ENCODE data around the gene CNEP1R1.

DNA sequence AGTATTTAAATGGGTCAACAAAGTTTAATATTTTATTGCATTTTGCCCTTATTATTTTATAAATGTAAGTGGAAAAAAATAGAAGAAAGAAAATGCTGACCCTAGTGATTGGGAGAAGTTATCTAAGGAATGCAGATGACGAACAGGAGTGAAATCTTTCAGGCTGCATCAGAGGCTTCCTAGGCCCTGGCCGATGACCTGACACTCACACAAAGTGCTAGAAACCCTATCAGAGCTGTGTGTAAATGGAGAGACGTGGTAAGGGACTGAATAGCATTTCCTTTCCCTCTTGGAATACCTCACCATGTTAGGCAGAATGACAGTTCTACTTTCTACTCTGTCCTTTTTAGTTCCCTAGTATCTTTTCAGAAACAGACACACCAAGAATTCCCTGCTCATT, 44.9 kb upstream of the CNEP1R1 start:
- TF ChIP-seq POLR2A (IDR thresholded peaks at IDR 0.05): no peak
- TF ChIP-seq, protein P1, sequence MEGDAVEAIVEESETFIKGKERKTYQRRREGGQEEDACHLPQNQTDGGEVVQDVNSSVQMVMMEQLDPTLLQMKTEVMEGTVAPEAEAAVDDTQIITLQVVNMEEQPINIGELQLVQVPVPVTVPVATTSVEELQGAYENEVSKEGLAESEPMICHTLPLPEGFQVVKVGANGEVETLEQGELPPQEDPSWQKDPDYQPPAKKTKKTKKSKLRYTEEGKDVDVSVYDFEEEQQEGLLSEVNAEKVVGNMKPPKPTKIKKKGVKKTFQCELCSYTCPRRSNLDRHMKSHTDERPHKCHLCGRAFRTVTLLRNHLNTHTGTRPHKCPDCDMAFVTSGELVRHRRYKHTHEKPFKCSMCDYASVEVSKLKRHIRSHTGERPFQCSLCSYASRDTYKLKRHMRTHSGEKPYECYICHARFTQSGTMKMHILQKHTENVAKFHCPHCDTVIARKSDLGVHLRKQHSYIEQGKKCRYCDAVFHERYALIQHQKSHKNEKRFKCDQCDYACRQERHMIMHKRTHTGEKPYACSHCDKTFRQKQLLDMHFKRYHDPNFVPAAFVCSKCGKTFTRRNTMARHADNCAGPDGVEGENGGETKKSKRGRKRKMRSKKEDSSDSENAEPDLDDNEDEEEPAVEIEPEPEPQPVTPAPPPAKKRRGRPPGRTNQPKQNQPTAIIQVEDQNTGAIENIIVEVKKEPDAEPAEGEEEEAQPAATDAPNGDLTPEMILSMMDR (IDR thresholded peaks at IDR 0.05): no peak

Data from esophagus squamous epithelium (tissue), 4 donors.